ENCODE measurements around the gene TXNL1. TPM values are rescaled to one million over a fixed set of nuclear protein-coding genes. Genes with fewer than 3 reads are reported as not detected.
"Not testable (repeated sequence)": the region's sequence is repeated elsewhere in the genome, so short reads cannot be mapped to it uniquely, and the experiment has no call there.

The TXNL1 gene
- total RNA-seq, 2 experiments from 2014 or later: 72.8 to 74.5 TPM

GRCh38 chr18:56661360-56662062 lies 23.1 kb upstream of the TXNL1 start:
- Mint-ChIP-seq H3K4me3 (no peak overlapping the region), H3K4me1 (ENCODE audit: low read depth) (peaks cover 29% of the 10 kb centered on the region), H3K27ac (no peak overlapping the region), H3K27me3 (no peaks in the 10 kb centered on the region), H3K36me3 (ENCODE audit: low read depth) (peaks cover 10% of the 10 kb centered on the region), H3K9me3 (no peaks in the 10 kb centered on the region)
- TF ChIP-seq, protein P1, sequence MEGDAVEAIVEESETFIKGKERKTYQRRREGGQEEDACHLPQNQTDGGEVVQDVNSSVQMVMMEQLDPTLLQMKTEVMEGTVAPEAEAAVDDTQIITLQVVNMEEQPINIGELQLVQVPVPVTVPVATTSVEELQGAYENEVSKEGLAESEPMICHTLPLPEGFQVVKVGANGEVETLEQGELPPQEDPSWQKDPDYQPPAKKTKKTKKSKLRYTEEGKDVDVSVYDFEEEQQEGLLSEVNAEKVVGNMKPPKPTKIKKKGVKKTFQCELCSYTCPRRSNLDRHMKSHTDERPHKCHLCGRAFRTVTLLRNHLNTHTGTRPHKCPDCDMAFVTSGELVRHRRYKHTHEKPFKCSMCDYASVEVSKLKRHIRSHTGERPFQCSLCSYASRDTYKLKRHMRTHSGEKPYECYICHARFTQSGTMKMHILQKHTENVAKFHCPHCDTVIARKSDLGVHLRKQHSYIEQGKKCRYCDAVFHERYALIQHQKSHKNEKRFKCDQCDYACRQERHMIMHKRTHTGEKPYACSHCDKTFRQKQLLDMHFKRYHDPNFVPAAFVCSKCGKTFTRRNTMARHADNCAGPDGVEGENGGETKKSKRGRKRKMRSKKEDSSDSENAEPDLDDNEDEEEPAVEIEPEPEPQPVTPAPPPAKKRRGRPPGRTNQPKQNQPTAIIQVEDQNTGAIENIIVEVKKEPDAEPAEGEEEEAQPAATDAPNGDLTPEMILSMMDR (IDR thresholded peaks at IDR 0.05): no peak
- ChIA-PET POLR2A (interaction anchor here (1.3 to 1.4 kb wide), 2 partner anchors 9 to 10 kb away, joined by 3 to 4 read pairs; partner anchors contain the start of gene WDR7), CTCF (interaction anchor here (0.7 to 2.3 kb wide), 3 partner anchors 11 to 41 kb away, joined by 3 to 6 read pairs (median 3); partner anchors contain the start of gene WDR7)
- DNase-seq (no peak), ATAC-seq (no peak)
- intact Hi-C loops (cut with micrococcal nuclease): no loop called here

DNA sequence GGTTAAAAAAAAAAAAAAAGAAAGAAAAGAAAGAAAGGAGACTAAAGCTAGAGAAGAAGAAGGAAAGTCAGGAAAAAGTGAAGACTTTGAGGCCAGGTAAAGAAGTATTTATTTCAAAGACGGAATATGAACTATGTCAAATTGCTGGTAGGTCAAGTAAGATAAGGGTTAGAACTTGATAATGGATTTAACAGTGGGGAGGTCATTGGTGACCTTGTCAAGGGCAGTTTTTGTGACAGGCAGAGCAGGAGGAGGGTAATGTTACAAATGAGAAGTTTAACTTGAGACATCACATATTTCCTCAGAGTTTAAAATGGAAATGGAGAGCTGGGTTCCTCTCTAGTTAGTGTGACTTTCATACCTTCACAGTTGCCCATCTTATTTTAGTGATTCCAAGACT lies 22.3 kb upstream of the TXNL1 start:
- Mint-ChIP-seq H3K36me3 (ENCODE audit: low read depth) (peaks cover 10% of the 10 kb centered on the region), H3K9me3 (no peaks in the 10 kb centered on the region), H3K4me1 (ENCODE audit: low read depth) (peaks cover 31% of the 10 kb centered on the region), H3K27me3 (no peaks in the 10 kb centered on the region), H3K4me3 (no peak overlapping the region), H3K27ac (no peak overlapping the region)
- TF ChIP-seq, protein P1 (IDR thresholded peaks at IDR 0.05): no peak
- DNase-seq (no peak), ATAC-seq (no peak)
- CTCF ChIA-PET: interaction anchor here (0.9 to 2.3 kb wide), 3 partner anchors 10 to 55 kb away, joined by 3 to 6 read pairs (median 3); partner anchors contain the start of gene WDR7
- POLR2A ChIA-PET: interaction anchor here (1.4 kb wide), 1 partner anchor 10 kb away, joined by 4 read pairs; the partner anchor contains the start of gene WDR7
- intact Hi-C loops (cut with micrococcal nuclease): no loop called here

- Mint-ChIP-seq H3K27me3 (no peaks in the 10 kb centered on the region), H3K27ac (no peak overlapping the region), H3K4me1 (ENCODE audit: low read depth) (peaks cover 39% of the 10 kb centered on the region), H3K4me3 (no peak overlapping the region), H3K9me3 (peaks cover 1% of the 10 kb centered on the region), H3K36me3 (ENCODE audit: low read depth) (peaks cover 14% of the 10 kb centered on the region)
- no peak for DNase-seq
- POLR2A ChIA-PET: no interaction called here
- CTCF ChIA-PET: no interaction called here
- TF ChIP-seq, protein P1 (IDR thresholded peaks at IDR 0.05): no peak
- intact Hi-C loops (cut with micrococcal nuclease): no loop called here
- no peak for ATAC-seq
Measured at GRCh38 chr18:56659111-56659510, 20.7 kb upstream of the TXNL1 start.

DNA sequence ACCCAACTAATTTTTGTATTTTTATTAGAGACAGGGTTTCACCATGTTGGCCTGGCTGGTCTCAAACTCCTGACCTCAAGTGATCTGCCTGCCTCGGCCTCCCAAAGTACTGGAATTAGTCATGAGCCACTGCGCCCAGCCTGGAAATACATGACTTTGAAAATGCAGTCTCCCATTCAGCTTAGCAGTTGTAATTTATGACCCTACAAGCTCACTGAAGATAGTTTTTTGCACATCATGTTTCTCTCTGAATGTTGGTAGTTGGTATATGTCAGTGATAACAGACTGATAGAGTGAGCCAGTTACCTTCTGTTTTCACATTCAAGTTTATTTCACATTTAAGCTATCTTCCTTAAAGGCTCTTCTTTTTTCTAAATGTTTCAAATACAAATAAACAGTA lies 19.9 kb upstream of the TXNL1 start:
- H3K27ac Mint-ChIP-seq: no peak overlapping the region
- CTCF ChIA-PET: interaction anchor here (1.3 kb wide), 1 partner anchor 12 kb away, joined by 4 read pairs; no protein-coding TSS in a partner anchor
- peaks cover 20% of the 10 kb centered on the region for H3K36me3 Mint-ChIP-seq (ENCODE audit: low read depth)
- no peak for ATAC-seq
- intact Hi-C loops (cut with micrococcal nuclease): no loop called here
- H3K4me1 Mint-ChIP-seq (ENCODE audit: low read depth): peaks cover 43% of the 10 kb centered on the region
- TF ChIP-seq, protein P1 (IDR thresholded peaks at IDR 0.05): no peak
- DNase-seq: no peak
- peaks cover 2% of the 10 kb centered on the region for H3K9me3 Mint-ChIP-seq
- POLR2A ChIA-PET: no interaction called here
- no peaks in the 10 kb centered on the region for H3K27me3 Mint-ChIP-seq
- no peak overlapping the region for H3K4me3 Mint-ChIP-seq

GRCh38 chr18:56654280-56654679 lies 15.9 kb upstream of the TXNL1 start:
- not testable (repeated sequence) for DNase-seq, H3K27ac Mint-ChIP-seq
- peaks cover 16% of the 10 kb centered on the region for H3K36me3 Mint-ChIP-seq (ENCODE audit: low read depth)

More at GRCh38 chr18:56654280-56654679, 15.9 kb upstream of the TXNL1 start:
- H3K9me3 Mint-ChIP-seq; H3K27me3 Mint-ChIP-seq; ATAC-seq; CTCF ChIA-PET; H3K4me3 Mint-ChIP-seq; POLR2A ChIA-PET; intact Hi-C loops (cut with micrococcal nuclease): not testable (repeated sequence)
- peaks cover 41% of the 10 kb centered on the region for H3K4me1 Mint-ChIP-seq (ENCODE audit: low read depth)
